Right lobe of liver (tissue), 4 donors: Measurements from ENCODE around the gene UBE2QL1.

Experiments
- CTCF ChIP-seq, 4 donors: fragments of 200-600 bp in 3 of 4; fragments of 450-650 bp in 1 of 4; IDR thresholded peaks; one replicate each; pipeline versions ENCODE4 v1.5.1 to v1.8.0; 2016 to 2022; ENCODE audit warnings: antibody characterized with exemption in 4 of 4, mild to moderate bottlenecking in 2 of 4
- POLR2A ChIP-seq: fragments of 450-650 bp; IDR thresholded peaks from one replicate; pipeline ENCODE4 v1.6.1; 2017; ENCODE audit warnings: antibody characterized with exemption, mild to moderate bottlenecking
- donor health status: DM: no; HTN: no; CAD: no.
- donor health status: DM: no; HTN: no; CAD: no.
- donor health status: DM: no; HTN: yes; CAD: no.

GRCh38 chr5:6412811-6413210 is 35.8 kb upstream of the UBE2QL1 start:
- no peak for TF ChIP-seq POLR2A
- no peak for TF ChIP-seq CTCF (IDR thresholded peaks at IDR 0.05)
